Esophagus squamous epithelium (tissue), 4 donors: Measurements from ENCODE around the gene RAB27B.

Experiments
- CTCF ChIP-seq, 6 experiments: fragments of 450-650 bp in 4 of 6; fragments of 200-600 bp in 2 of 6; sonication (generic) in 2 of 6; IDR thresholded peaks; one replicate each; pipeline ENCODE4 v1.5.1; 2016 to 2019; ENCODE audit warnings: antibody characterized with exemption in 6 of 6, mild to moderate bottlenecking in 4 of 6, moderate library complexity in 4 of 6
- POLR2A ChIP-seq, 4 donors: fragments of 450-650 bp; IDR thresholded peaks; one replicate each; pipeline ENCODE4 v1.6.1; 2017; ENCODE audit warnings: antibody characterized with exemption in 4 of 4, mild to moderate bottlenecking in 4 of 4, moderate library complexity in 3 of 4

GRCh38 chr18:54872681-54873080, 44.4 kb downstream of the RAB27B start:
- no peak for TF ChIP-seq CTCF (IDR thresholded peaks at IDR 0.05)
- no peak for TF ChIP-seq POLR2A (IDR thresholded peaks at IDR 0.05)
